ENCODE data around the gene RBPJL.
"Not testable (repeated sequence)": the region's sequence is repeated elsewhere in the genome, so short reads cannot be mapped to it uniquely, and the experiment has no call there.

RBPJL gene

GRCh38 chr20:45344168-45344860 lies 37.7 kb downstream of the RBPJL start:
- Mint-ChIP-seq H3K9me3 (no peaks in the 10 kb centered on the region), H3K27ac (no peak overlapping the region), H3K4me3 (no peak overlapping the region), H3K27me3 (peaks cover 33% of the 10 kb centered on the region), H3K4me1 (peaks cover 22% of the 10 kb centered on the region), H3K36me3 (peaks cover 2% of the 10 kb centered on the region)
- CTCF ChIA-PET: interaction anchor here (0.7 to 1.6 kb wide), 5 partner anchors 17 to 427 kb away, joined by 3 read pairs; no protein-coding TSS in a partner anchor
- no peak for DNase-seq

DNA sequence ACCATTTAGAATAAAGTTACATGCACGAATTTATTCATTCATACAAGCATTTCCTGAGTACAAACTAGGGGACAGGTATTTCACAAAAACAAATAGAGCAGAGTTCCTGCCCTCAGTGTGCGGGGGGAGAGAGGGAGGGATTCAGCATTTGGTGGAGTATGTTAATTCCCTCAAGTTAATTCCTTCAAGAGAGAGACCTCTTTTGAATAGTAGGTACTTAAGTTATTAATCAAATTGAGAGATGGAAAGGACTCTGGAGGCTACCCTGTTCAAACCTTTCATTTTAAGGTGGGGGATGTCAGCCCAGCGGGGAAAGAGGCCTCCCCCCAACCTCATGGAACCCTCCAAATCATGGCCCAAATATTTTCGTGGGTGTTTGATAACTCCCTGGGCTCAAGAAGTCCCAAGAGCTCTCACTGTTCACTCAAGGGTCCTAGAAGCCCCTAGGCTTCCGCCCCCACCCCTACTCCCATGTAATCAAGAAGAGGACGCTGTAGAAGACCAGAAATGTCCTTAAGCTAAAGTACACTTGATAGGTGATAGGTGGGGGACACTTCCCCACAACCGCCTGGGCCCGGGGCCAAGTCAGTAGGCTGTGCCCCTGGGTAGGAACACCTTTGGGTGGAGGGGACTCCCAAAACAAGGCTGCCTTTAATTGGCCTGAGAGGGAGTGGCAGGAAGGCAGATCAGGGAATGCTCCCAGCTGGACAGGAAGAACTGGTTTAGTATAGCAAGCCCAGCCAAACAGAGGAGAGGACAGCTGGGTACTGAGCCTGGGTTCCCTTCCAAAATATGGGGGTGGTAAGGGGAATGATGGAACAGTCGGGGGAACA lies 38.7 kb downstream of the RBPJL start:
- CTCF ChIA-PET: interaction anchor here (1.2 to 1.6 kb wide), 3 partner anchors 16 to 92 kb away, joined by 3 to 4 read pairs (median 3); no protein-coding TSS in a partner anchor
- Mint-ChIP-seq H3K36me3 (peaks cover 2% of the 10 kb centered on the region), H3K9me3 (no peaks in the 10 kb centered on the region), H3K4me1 (peaks cover 22% of the 10 kb centered on the region), H3K4me3 (no peak overlapping the region), H3K27ac (no peak overlapping the region), H3K27me3 (peaks cover 38% of the 10 kb centered on the region)
- no peak for DNase-seq

DNA sequence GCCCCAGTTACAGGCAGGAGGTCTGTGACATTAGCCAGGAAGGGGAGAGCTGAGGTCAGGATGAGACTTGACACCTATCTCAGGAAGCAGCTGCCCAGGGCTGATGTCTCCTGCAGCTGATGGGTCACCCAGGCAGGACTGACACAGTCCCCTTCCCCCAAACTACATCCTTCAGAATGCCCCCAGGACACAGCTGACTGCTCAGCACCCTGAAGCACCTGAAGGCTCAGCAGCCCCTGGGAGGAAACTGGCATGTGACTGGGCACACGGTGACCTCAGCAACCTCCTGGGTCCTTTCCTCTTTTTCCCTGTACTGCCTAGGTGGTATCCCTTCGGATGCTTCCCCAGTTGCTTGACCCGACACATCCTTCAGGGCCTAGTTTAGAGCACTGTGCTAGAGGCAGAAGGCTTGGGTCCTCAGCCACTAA lies 39.7 kb downstream of the RBPJL start:
- peaks cover 22% of the 10 kb centered on the region for H3K4me1 Mint-ChIP-seq
- peaks cover 2% of the 10 kb centered on the region for H3K36me3 Mint-ChIP-seq
- H3K27ac Mint-ChIP-seq: no peak overlapping the region
- CTCF ChIA-PET: interaction anchor here (0.7 to 3.5 kb wide), 5 partner anchors 12 to 91 kb away, joined by 3 to 16 read pairs (median 3); no protein-coding TSS in a partner anchor
- H3K9me3 Mint-ChIP-seq: no peaks in the 10 kb centered on the region
- no peak overlapping the region for H3K4me3 Mint-ChIP-seq
- DNase-seq: no peak
- peaks cover 38% of the 10 kb centered on the region for H3K27me3 Mint-ChIP-seq

- Mint-ChIP-seq H3K27me3 (peaks cover 38% of the 10 kb centered on the region), H3K9me3 (no peaks in the 10 kb centered on the region), H3K36me3 (peaks cover 2% of the 10 kb centered on the region), H3K27ac (no peak overlapping the region), H3K4me1 (peaks cover 22% of the 10 kb centered on the region), H3K4me3 (peak overlapping the region; percentile 77)
- CTCF ChIA-PET: interaction anchor here (0.7 to 3.5 kb wide), 8 partner anchors 11 to 90 kb away, joined by 3 to 16 read pairs (median 4); no protein-coding TSS in a partner anchor
- DNase-seq: no peak
These were observed 40.2 kb downstream of the RBPJL start for GRCh38 chr20:45346851-45347250.

- DNase-seq: no peak
- Mint-ChIP-seq H3K27ac (no peak overlapping the region), H3K36me3 (peaks cover 2% of the 10 kb centered on the region), H3K4me1 (peaks cover 22% of the 10 kb centered on the region), H3K27me3 (peaks cover 38% of the 10 kb centered on the region), H3K9me3 (no peaks in the 10 kb centered on the region), H3K4me3 (peak overlapping the region; percentile 77)
- CTCF ChIA-PET: interaction anchor here (0.8 to 3.5 kb wide), 7 partner anchors 11 to 90 kb away, joined by 3 to 16 read pairs (median 5); no protein-coding TSS in a partner anchor
These were observed 40.8 kb downstream of the RBPJL start for GRCh38 chr20:45347297-45347935.

DNA sequence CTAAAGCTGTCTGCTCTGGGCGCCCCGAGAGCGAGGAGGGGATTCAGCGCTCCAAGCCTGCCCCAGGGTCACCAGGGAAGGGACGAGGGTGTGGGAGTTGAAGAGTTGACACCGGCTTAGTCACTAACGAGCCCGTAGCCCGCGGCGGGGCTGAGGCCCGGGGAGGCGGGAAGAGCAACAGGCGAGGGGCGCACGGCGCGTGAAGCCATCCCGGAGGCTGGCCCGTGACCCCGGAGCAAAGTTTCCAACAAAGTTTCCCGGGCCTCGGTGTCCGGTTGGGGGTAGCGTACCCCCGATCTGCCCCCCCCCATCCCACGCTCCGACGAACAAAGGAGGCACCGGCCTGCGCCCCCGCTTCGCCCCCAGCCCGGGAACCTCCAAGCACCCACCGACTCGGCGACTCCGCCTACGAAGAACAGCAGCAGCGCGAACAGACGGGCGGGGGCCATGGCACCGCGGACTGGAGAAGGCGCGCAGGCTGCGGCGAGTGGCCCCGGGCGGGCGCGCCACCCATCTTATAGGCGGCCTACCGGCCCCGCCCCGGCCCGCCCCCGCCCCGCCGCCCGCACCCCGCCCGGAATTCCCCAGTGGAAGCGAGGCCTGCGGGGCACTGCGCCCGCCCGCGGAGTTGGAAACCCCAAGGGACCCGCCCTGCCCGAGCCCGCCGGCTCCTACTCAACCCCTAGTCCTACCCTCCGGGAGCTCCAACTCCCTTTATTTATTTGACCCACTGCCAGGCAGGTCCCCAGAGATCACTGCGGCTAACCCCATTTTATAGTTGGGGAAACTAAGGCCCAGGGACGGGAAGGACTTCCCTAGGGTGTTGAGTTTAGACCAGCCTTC lies 41.5 kb downstream of the RBPJL start, which contains the start of gene SDC4:
Gene SDC4, minus strand, starts transcription at position 489 of the 843 bp plus-strand sequence. Its CDS starts 40 bp downstream, at position 449.
- CTCF ChIA-PET: interaction anchor here (1.2 to 3.5 kb wide), 5 partner anchors 13 to 89 kb away, joined by 3 to 16 read pairs (median 6); no protein-coding TSS in a partner anchor
- peak; percentile 64 for DNase-seq
- peaks cover 38% of the 10 kb centered on the region for H3K27me3 Mint-ChIP-seq

DNA sequence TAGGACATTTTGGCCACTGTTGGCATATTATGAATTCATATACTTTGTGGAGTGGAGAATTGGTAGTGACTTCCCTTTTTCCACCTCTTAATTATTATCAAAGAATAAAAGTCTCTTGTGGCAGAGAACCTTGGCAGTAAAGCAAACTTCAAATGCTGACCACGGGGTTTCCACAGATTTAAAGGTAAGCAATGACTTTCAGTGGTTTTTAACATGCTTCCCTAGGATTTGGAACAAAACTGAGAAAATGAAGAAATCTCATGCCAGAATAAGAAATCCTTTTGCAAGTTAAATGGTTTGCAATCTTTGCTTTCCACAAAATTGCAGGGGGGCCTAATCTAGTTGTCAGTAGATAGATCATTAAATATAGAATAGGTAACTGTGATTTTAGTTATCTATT lies 43.6 kb downstream of the RBPJL start:
- CTCF ChIA-PET: no interaction called here
- peaks cover 44% of the 10 kb centered on the region for H3K4me1 Mint-ChIP-seq
- no peak overlapping the region for H3K4me3 Mint-ChIP-seq
- H3K27me3 Mint-ChIP-seq: peaks cover 34% of the 10 kb centered on the region
- no peak overlapping the region for H3K27ac Mint-ChIP-seq
- peaks cover 2% of the 10 kb centered on the region for H3K36me3 Mint-ChIP-seq
- no peak for DNase-seq
- H3K9me3 Mint-ChIP-seq: no peaks in the 10 kb centered on the region

More for the DNA sequence above, 41.5 kb downstream of the RBPJL start, which contains the start of gene SDC4:
- H3K4me3 Mint-ChIP-seq: peak within 1 kb of the TSS; percentile 77
- no peak within 1 kb of the TSS for H3K27ac Mint-ChIP-seq
- peaks cover 24% of the 10 kb centered on the region for H3K4me1 Mint-ChIP-seq
- H3K9me3 Mint-ChIP-seq: no peaks in the 10 kb centered on the region
- peaks cover 2% of the 10 kb centered on the region for H3K36me3 Mint-ChIP-seq

- peaks cover 48% of the 10 kb centered on the region for H3K4me1 Mint-ChIP-seq
- not testable (repeated sequence) for H3K36me3 Mint-ChIP-seq, H3K27ac Mint-ChIP-seq, DNase-seq, H3K9me3 Mint-ChIP-seq, H3K4me3 Mint-ChIP-seq
- CTCF ChIA-PET: interaction anchor here (1.0 to 1.1 kb wide), 2 partner anchors 22 to 438 kb away, joined by 3 to 4 read pairs; no protein-coding TSS in a partner anchor
- peaks cover 29% of the 10 kb centered on the region for H3K27me3 Mint-ChIP-seq
These were observed 44.2 kb downstream of the RBPJL start for GRCh38 chr20:45350795-45351194.

GRCh38 chr20:45352729-45353128 lies 46.1 kb downstream of the RBPJL start:
- H3K36me3 Mint-ChIP-seq: no peaks in the 10 kb centered on the region
- no peak overlapping the region for H3K27ac Mint-ChIP-seq
- H3K27me3 Mint-ChIP-seq: peaks cover 14% of the 10 kb centered on the region
- no peak overlapping the region for H3K4me3 Mint-ChIP-seq
- peaks cover 44% of the 10 kb centered on the region for H3K4me1 Mint-ChIP-seq
- no peaks in the 10 kb centered on the region for H3K9me3 Mint-ChIP-seq
- no peak for DNase-seq
- CTCF ChIA-PET: interaction anchor here (0.7 to 1.8 kb wide), 6 partner anchors 32 to 97 kb away, joined by 3 to 10 read pairs (median 4); no protein-coding TSS in a partner anchor

DNA sequence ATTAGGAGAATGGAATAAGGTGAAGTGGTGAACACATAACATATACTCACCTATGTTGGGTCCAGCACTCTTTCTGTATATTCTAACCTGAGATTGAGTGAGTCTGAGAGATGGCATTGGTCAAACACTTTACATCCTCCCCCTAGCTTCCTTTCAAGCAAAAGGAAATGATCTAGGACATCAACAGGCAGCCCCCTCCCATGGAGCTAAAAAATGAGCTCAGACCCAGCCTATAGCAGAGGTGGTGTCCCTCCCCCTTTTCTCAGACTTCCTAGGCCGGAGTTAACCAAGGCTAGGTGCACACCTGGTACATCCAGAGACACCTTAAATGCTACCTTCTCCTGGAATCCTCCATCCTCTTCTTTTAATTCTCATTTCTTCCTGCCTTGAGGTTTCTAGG lies 47.1 kb downstream of the RBPJL start:
- Mint-ChIP-seq H3K36me3 (no peaks in the 10 kb centered on the region), H3K4me1 (peaks cover 52% of the 10 kb centered on the region), H3K27ac (no peak overlapping the region), H3K9me3 (no peaks in the 10 kb centered on the region), H3K27me3 (peaks cover 5% of the 10 kb centered on the region), H3K4me3 (no peak overlapping the region)
- no peak for DNase-seq
- CTCF ChIA-PET: interaction anchor here (0.6 to 1.8 kb wide), 3 partner anchors 44 to 94 kb away, joined by 3 to 10 read pairs (median 4); no protein-coding TSS in a partner anchor

DNA sequence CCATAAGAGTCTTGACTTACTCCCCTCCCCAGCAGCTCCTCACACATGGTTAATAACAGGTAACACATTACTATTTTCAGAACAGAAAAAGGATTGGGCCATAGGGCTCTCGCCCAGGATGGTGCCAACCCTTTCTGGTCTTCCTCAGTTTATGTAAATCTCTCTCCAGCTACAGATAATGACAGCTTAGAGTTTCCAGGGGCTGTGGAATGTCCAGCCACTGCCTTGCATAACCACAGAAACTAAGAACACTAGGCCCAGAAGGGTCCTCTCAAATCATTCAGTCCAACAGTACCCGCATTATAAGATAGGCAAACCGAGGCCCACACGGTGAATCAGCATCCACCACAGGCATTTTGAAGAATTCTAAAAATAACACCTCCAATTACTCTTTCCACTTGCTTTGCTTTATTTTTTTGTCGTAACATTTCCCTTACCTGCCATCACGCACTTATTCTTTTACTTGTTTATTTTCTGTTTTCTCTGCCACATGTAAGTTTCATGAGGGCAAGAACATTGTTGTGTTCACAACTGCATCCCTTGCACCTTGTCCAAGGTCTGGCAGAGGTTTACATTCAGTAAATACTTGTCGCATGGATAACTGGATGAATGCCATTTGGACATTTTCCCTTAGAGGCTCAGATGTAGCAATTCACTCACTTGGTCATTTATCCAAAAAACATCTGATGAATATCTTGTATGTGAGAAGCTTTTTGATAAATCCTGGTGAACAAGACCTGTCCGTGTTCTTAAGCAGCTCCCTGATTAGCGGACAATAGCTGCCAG lies 48.0 kb downstream of the RBPJL start:
- Mint-ChIP-seq H3K27ac (no peak overlapping the region), H3K9me3 (no peaks in the 10 kb centered on the region), H3K36me3 (no peaks in the 10 kb centered on the region), H3K4me1 (peaks cover 53% of the 10 kb centered on the region), H3K4me3 (no peak overlapping the region), H3K27me3 (peaks cover 3% of the 10 kb centered on the region)
- DNase-seq: no peak
- CTCF ChIA-PET: interaction anchor here (0.6 to 1.8 kb wide), 4 partner anchors 45 to 93 kb away, joined by 3 to 10 read pairs (median 4); no protein-coding TSS in a partner anchor

Measured in activated naive CD4-positive, alpha-beta T cell treated with anti-CD3 and anti-CD28 coated beads, Interleukin-2, amount 10 ng/mL, durations not matched to agents 7 days and 5 days (primary cell).